DMS 273 treated with DMSO at 0.1 percent for 48 hours (cell line): ENCODE data around the gene COL4A2.
"Not testable (repeated sequence)": the region's sequence is repeated elsewhere in the genome, so short reads cannot be mapped to it uniquely, and the experiment has no call there.

ENCODE experiments used
- DNase-seq: peaks from one replicate; lab custom pipeline; 2025; lab: John Stamatoyannopoulos, UW

COL4A2 gene

GRCh38 chr13:110379905-110380341 is 72.8 kb downstream of the COL4A2 start:
- DNase-seq: no peak

GRCh38 chr13:110380359-110381028 is 73.4 kb downstream of the COL4A2 start:
- no peak for DNase-seq

- no peak for DNase-seq
Measured at GRCh38 chr13:110381029-110381360, 73.9 kb downstream of the COL4A2 start.

GRCh38 chr13:110382229-110382628 is 75.1 kb downstream of the COL4A2 start:
- DNase-seq: no peak

- DNase-seq: no peak
Measured at GRCh38 chr13:110382830-110383229, 75.7 kb downstream of the COL4A2 start.

GRCh38 chr13:110387451-110388107 is 80.5 kb downstream of the COL4A2 start:
- DNase-seq: no peak

- DNase-seq: no peak
Measured at GRCh38 chr13:110388108-110388943, 81.2 kb downstream of the COL4A2 start.

GRCh38 chr13:110390567-110390966 is 83.5 kb downstream of the COL4A2 start:
- DNase-seq: no peak

- DNase-seq: no peak
Measured at GRCh38 chr13:110391273-110391672, 84.2 kb downstream of the COL4A2 start.

- DNase-seq: no peak
Measured at GRCh38 chr13:110392510-110393240, 85.6 kb downstream of the COL4A2 start.

GRCh38 chr13:110393761-110394160 is 86.7 kb downstream of the COL4A2 start:
- DNase-seq: no peak

GRCh38 chr13:110394371-110394841 is 87.3 kb downstream of the COL4A2 start:
- DNase-seq: no peak

GRCh38 chr13:110395616-110396015 is 88.5 kb downstream of the COL4A2 start:
- DNase-seq: not testable (repeated sequence)

GRCh38 chr13:110396476-110396875 is 89.4 kb downstream of the COL4A2 start:
- no peak for DNase-seq

- DNase-seq: no peak
Measured at GRCh38 chr13:110396913-110397381, 89.9 kb downstream of the COL4A2 start.

- DNase-seq: no peak
Measured at GRCh38 chr13:110397436-110398115, 90.5 kb downstream of the COL4A2 start.

GRCh38 chr13:110398564-110399507 is 91.8 kb downstream of the COL4A2 start:
- no peak for DNase-seq

- no peak for DNase-seq
Measured at GRCh38 chr13:110399801-110400200, 92.7 kb downstream of the COL4A2 start.

GRCh38 chr13:110400786-110401533 is 93.9 kb downstream of the COL4A2 start:
- no peak for DNase-seq
